Fibroblast of skin of left quadriceps (primary cell): ENCODE data around the gene MYBPC1.
A peak's percentile ranks its signal among the peaks of the same experiment; 100 is the strongest.
"Not testable (repeated sequence)": the region's sequence is repeated elsewhere in the genome, so short reads cannot be mapped to it uniquely, and the experiment has no call there.

Experiments
- DNase-seq, 2 experiments: peaks; one replicate each; pipeline ENCODE4 v3.0.0-alpha.2; 2013; ENCODE audit warnings: low read depth in 2 of 2

Gene MYBPC1, protein sequence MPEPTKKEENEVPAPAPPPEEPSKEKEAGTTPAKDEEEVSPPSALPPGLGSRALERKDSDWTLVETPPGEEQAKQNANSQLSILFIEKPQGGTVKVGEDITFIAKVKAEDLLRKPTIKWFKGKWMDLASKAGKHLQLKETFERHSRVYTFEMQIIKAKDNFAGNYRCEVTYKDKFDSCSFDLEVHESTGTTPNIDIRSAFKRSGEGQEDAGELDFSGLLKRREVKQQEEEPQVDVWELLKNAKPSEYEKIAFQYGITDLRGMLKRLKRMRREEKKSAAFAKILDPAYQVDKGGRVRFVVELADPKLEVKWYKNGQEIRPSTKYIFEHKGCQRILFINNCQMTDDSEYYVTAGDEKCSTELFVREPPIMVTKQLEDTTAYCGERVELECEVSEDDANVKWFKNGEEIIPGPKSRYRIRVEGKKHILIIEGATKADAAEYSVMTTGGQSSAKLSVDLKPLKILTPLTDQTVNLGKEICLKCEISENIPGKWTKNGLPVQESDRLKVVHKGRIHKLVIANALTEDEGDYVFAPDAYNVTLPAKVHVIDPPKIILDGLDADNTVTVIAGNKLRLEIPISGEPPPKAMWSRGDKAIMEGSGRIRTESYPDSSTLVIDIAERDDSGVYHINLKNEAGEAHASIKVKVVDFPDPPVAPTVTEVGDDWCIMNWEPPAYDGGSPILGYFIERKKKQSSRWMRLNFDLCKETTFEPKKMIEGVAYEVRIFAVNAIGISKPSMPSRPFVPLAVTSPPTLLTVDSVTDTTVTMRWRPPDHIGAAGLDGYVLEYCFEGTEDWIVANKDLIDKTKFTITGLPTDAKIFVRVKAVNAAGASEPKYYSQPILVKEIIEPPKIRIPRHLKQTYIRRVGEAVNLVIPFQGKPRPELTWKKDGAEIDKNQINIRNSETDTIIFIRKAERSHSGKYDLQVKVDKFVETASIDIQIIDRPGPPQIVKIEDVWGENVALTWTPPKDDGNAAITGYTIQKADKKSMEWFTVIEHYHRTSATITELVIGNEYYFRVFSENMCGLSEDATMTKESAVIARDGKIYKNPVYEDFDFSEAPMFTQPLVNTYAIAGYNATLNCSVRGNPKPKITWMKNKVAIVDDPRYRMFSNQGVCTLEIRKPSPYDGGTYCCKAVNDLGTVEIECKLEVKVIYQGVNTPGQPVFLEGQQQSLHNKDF

DNA sequence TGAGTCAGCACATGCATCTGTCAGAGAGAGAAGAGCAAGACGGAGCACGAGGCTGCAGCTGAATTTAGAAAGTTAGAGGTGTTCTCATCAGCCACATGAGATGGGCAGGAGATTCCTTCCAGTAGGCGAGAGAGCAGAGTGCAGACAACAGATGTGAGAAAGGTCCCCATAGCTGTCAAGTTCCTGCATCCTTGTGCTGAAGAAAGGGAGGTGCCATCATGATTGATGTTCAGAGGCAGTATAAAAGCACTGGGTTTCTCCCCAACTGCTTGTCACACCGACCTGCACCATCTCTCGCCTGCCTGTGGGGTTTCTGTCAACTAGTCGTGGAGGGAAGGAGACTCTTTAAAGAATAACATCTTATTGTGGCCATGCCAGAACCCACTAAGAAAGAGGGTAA is at the start of gene MYBPC1:
Gene MYBPC1 (plus strand): TSS at position 272 of the 400 bp plus-strand sequence. CDS start 100 bp downstream, at position 372.
- no peak for DNase-seq

DNA sequence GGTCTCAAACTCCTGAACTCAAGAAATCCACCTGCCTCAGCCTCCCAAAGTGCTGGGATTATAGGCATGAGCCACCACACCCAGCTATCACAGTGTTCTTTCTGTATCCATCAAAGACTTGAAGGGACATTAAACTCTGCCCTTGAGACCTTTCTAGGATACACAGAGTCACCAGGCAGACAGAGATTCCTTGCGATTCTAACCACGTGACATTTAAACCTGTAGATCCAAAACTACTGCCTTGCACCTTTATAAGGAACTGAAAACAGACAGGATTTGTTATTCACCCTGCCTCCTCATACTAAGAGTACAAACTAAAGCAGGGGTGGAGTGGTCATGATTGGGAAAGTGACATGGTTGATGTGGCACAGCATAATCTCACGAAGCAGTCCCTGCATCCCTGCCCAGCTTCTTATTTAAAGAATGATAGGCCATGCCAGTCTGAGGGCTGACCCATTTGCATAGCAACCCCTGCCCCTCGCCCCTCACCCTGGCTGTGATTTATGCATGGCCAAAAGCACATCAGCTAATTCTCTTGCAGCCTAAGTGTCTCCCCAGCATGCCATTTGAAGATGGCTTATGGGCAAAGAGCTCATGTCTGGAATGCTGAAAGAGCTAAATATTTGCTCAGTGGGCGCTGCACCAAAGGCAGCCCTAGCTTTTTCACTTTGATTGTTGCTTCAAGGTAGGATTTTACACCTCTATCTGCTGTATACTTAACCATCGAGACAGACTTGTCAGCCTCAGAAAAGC is 43.2 kb upstream of the MYBPC1 start:
- no peak for DNase-seq

DNA sequence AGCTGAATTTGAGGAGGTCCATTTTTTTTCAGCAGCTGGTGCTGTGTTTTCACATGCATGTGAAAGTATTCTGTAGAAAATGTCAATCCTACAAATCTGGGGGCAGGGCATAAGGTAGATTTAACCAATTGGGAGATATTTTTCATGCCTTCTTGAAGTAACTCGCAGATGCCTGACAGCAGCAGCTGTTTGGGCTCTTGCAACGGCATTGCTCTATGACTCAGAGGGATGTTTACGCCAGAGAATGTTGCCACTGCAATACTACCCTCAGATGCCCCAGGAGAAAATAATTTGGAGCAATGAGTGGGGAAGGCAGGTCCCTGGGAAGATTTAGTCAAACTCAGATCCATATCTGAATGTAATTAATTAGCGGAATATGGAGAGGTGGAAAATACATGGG is 42.5 kb upstream of the MYBPC1 start:
- no peak for DNase-seq

DNA sequence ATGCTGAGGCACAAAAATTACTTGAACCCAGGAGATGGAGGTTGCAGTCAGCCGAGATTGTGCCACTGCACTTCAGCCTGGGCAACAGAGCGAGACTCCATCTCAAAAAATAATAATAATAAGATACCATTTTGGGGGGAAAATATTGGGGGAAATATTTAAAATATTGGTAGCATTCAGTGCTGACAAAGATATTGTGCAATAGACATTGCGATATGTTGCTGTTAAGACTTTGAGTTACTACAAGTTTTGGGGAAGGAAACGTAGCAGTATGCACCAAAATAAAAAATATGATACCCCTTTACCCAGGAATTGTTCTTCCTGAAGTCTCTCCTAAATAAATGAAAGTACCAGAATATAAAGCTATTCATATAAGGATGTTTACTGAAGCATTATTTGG is 37.7 kb upstream of the MYBPC1 start:
- no peak for DNase-seq

DNA sequence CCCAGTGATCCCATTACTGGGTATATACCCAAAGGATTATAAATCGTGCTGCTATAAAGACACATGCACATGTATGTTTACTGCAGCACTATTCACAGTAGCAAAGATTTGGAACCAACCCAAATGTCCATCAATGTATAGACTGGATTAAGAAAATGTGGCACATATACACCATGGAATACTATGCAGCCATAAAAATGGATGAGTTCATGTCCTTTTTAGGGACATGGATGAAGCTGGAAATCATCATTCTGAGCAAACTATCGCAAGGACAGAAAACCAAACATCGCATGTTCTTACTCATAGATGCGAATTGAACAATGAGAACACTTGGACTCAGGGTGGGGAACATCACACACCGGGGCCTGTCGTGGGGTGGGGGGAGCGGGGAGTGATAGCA is 36.0 kb upstream of the MYBPC1 start:
- not testable (repeated sequence) for DNase-seq

DNA sequence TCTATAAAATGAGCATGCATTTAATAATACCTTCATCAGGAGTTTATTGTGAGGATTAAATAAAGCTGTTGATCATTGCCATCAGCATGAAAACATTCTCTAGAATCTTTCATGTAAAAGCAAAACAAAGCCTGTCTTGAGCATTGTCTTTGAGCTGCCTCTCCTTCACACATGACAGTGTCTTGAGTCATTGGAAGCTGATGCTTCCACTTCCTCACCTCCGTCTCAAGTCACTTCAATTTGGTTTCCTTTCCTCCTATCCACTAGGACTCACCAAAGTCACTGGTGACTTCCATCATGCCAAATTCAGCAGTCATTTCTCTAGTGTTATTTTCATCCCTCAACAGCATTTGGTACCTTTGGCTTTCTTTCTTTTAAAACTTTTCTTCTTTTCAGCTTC is 31.6 kb upstream of the MYBPC1 start:
- no peak for DNase-seq

DNA sequence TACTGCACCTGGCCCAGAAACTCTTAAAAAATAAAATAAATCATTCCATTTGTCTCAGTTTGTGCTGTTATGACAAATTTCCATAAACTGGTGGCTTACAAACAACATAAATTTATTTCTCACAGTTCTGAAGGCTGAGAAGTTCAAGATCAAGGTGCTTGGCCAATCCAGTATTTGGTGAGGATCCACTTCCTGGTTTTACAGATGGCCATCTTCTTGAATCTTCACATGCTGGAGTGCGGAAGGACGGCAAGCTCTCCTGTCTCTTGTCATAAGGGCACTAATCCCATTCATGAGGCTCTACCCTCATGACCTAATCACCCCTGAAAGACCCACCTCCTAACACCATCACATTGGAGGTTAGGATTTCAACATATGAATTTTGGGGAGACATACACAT is 29.9 kb upstream of the MYBPC1 start:
- DNase-seq: no peak

DNA sequence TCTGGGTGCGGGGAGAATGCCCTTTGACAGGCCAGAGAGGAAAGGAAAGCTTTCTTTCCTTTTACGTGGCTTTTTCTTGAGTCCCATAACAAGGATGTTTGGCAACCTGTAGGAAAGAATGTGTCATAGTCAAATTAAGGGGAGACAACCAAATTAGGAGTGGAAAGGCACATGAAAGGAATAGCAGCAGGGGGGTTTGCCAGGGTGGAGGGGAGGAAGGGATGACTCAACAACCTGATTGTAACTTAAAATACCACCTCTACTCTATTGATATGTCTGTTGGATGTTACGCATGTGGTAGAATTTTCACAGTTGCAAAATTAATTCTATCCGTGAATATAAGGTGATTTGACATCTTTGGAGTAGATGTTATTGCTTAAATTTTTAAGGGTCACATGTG is 28.5 kb upstream of the MYBPC1 start:
- no peak for DNase-seq

DNA sequence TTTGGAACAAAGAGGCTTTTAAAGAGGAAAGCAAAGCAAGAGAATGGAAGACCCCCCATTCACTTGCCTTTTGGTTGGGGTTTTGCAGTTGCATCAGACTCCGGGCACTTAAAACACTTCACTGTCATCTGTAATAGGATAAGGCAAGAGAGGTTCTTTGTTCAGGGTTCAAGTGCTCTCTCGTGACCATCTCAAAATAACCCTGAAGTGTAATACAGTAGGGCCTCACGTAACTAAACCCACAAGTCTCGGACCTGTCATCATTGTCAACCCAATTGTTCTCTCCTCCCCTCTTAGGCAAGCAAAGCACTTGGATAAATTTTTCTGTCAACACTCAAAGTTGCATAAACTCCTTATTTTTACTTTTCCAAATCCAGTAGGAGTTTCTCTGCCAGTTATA is 26.9 kb upstream of the MYBPC1 start:
- no peak for DNase-seq

DNA sequence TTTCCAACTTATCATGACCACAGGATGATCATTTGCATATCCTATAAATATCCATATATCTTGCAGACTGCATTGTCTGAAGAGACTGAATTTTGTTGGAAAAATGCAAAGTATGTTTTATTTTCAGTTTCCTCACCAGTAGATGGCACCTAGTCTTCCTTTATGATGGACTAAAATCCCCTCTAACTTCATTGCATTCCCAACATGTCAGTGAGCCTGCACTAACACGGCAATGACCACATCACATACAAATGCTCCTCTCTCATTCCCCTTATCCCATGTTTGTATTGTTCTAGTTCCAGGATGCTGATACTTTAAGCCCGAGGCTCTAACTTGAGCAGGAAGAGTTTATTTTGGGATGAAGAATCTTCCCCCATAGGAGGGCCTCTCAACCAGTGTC is 24.7 kb upstream of the MYBPC1 start:
- DNase-seq: peak; percentile 3

DNA sequence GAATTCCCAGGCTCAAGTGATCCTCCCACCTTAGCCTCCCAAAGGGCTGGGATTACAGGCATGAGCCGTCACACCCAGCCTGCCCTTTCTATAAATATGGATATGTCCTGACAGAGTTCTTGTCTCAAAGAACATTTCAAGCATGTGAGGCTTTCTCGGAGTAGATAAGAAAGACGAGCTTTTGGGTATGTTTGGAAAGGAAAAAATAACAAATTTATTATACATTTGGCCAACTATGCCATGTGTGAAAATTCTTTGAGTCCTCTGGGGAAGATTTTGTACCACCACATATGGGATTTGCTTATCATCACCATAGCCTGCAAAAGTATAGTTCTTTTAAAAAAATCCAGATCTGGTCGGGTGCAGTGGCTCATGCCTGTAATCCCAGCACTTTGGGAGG is 23.7 kb upstream of the MYBPC1 start:
- no peak for DNase-seq

DNA sequence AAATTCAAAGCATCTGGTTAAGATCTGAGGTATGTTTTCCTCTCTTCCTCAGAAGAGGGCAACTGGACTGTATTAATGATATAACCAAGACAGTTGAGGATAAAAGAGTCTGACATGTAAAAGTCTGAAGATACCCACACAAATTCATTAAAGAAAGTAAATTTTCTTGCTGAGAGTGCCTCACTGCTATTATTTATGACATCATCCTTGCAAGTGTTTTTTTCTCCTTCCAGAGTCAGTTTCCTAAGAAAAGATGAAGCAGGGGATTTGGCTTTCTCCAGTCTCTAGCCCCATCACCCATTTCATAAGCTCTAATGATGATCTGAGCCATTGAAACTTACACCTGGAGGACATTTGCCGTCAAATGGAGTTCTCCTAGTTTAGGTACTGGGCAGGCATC is 21.0 kb upstream of the MYBPC1 start:
- DNase-seq: no peak

DNA sequence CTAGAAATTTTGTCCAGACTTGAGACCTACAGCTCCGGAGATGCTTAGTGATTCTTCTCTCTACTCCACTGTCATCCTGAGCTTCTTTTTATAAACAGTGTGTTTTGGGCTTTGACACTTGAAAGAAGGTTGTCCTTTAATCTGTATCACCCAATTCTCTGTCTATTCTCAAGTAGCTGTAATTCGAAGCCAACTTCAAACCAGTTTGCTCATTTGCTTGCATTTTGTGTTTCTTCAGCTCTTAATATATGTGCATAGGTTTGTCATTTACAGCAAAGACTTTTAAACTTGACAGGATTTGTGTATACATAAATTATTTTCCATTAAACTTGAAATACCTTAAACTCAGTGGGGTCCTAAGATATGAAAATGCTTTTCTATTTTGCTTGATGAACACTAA is 16.4 kb upstream of the MYBPC1 start:
- no peak for DNase-seq

DNA sequence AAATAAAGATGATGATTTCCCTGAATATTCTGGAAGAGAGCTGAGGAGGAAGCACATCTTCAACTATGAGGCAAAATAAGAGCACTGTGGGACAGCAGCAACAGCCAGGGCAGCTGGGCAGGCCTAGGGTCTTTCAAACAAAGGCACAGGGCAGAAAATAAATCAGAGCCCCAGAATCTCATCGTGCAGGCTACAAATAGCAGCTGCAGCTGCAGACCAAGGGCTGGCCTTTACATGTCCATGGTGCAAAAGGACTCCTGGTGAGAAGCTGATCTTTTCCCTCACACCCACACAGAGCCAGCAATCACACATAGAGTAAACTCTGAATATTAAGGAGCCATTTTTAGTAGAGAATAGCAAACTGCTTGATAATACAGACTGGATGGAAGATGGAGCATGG is 13.6 kb upstream of the MYBPC1 start:
- no peak for DNase-seq

DNA sequence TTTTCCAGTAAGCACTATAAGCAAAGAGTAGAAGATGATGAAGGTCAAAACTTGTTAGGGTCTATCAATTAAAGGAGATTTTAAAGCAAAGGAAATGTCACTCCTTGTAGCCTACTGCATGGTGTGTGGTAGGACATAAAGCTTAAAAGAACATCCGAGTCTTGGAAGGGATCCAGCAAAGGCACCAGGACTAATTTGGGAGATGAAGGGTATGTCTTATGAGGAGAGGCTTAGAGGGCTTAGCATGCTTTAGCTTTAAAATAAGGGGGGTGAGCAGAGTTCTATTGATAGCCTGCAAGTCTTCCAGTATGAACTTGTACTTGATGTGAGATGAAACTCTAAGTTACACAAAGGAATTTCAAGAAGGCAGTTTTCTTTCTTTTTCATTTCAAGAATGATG is 11.8 kb upstream of the MYBPC1 start:
- DNase-seq: no peak

DNA sequence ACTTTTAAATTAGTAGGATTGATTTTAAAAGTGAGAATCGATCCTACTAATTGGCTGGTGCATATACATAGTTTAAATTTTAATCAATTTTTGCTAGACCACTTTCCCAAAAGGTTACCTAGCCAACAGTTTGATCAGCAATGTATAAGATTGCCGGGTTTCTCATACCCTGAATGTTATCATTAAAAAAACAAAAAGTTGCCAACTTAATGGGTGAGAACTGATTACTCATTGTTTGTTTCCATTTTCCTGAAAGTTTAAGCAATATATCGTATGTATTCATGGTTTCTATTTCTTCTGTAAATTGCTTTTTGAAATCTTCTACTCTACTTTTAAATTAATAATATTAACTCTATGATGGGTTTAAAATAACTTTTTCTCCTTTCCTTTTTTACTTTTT is 4.4 kb upstream of the MYBPC1 start:
- DNase-seq: no peak

DNA sequence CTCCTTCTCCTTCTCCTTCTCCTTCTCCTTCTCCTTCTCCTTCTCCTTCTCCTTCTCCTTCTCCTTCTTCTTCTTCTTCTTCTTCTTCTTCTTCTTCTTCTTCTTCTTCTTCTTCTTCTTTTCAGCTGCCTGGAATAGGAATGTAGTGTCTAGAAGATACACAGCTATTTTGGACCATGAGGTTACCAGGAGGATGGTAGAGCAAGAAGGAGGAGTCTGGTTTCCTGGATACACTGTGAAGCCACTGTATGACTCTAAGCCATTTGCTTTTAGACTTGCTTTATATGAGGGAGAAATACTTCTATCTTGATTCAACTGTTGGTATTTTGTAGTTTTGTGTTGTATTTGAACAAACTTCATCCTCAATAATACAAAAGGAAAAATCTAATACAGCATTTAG is 3.0 kb upstream of the MYBPC1 start:
- no peak for DNase-seq

DNA sequence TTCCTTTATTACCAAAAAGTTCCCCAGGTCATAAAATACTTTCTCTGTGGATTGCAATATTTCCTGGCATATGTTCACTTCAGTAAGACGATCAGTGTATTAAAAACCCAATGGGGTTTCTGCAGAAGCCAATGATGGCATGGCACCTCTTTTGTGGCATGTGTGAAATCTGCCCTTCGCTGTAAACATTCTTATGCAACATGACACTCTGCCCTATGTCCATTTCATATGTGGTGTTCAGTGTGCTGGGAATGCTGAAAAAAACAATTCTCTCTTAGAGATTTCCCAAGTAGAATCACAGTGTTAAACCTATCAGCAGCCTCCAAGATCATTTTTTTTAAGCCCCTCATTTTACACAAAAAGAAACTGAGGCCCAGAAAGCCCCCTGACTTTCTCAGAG is 2.3 kb upstream of the MYBPC1 start:
- DNase-seq: no peak

DNA sequence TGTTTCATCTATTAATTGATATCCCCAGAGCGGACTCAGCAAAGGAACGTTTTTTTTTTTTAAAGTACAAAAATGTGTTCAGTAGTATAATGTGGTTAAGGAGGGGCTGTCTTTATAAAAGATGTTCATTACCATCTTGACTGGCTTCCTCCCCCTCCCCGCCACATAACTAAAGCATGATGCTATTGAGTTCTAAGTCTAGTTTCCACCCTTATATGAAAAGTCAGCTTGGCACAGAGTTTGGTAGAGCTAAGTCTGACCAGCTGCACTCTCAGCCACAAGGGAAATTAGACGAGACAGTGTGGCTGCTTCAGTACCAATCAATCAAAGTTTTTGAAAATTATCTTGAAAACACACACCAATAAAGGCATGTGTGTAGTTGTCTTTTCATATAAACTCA is 1.9 kb upstream of the MYBPC1 start:
- DNase-seq: no peak

DNA sequence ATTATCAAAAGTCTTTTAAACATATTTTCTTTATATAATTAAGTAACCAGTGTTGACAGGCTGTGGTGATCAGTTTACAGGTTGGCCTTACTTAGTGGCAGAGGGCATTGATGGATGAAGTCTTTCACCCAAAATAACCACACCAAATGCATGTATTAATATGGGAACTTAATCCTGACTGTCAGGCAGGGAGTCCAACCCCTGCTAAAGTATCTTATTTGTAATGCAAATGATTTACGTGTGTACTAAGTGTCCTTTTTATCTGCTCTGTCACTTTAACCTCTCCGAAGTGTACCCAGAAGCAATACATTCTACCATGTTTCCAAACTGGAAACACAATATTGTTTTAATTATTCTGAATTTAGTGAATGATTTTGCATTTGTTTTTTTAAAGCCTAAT is 1.4 kb downstream of the MYBPC1 start:
- DNase-seq: no peak

DNA sequence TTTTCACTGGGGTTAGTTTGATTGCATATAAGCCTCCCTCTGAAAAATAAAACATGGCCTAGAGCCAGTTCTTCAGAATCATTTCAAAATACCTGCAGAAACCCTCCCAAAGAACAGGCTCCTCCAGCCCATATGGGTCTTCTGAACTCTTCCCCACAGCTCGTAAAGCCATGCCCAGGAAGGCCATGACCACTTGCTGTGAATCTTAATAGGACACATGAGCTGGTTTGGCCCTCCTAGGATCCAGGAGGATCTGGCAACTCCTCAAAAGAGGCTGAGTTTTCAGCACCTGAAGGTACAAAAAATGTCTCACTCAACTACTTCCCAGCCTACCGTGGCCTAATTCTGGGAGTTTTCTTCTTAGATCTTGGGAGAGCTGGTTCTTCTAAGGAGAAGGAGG is 2.4 kb downstream of the MYBPC1 start:
- DNase-seq: no peak

DNA sequence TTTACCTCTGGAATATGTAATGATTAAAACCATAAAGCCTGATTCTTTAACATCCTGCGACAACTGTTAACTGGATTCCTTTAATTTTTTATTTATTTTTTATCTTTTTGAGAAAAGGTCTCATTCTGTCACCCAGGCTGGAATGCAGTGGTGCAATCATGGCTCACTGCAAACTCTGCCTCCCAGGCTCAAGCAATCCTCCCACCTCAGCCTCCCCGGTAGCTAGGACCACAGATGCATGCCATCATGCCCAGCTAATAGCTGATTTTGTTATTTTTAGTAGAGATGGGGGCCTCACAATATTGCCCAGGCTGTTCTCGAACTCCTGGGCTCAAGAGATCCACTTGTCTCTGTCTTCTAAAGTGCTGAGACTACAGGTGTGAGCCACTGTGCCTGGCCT is 3.7 kb downstream of the MYBPC1 start:
- no peak for DNase-seq
